Measurements from ENCODE around the gene MOCS1. TPM values are rescaled to one million over a fixed set of nuclear protein-coding genes. Genes with fewer than 3 reads are reported as not detected.

Gene MOCS1
- total RNA-seq, 2 donors from 2014 or later: 26.2 to 29.4 TPM

DNA sequence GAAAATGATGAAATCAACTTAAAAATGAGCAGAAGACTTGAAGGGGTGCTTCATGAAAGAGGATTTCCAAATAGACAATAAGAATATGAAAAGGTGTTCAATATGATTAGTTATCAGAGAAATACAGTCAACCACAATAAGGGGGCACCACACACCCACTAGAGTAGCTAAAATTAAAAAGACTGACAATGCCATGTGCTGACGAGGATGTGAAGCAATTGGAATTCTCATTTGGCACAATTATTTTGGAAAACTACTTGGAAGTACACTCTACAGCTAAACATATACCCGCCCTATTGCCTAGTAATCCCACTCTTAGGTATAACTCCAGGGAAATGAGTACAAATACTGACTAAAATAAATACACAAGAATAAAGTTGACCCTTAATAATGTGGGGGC is 45.0 kb downstream of the MOCS1 start:
- no peak for DNase-seq
- ATAC-seq: no peak
- intact Hi-C loops (cut with DNase I): no loop called here

DNA sequence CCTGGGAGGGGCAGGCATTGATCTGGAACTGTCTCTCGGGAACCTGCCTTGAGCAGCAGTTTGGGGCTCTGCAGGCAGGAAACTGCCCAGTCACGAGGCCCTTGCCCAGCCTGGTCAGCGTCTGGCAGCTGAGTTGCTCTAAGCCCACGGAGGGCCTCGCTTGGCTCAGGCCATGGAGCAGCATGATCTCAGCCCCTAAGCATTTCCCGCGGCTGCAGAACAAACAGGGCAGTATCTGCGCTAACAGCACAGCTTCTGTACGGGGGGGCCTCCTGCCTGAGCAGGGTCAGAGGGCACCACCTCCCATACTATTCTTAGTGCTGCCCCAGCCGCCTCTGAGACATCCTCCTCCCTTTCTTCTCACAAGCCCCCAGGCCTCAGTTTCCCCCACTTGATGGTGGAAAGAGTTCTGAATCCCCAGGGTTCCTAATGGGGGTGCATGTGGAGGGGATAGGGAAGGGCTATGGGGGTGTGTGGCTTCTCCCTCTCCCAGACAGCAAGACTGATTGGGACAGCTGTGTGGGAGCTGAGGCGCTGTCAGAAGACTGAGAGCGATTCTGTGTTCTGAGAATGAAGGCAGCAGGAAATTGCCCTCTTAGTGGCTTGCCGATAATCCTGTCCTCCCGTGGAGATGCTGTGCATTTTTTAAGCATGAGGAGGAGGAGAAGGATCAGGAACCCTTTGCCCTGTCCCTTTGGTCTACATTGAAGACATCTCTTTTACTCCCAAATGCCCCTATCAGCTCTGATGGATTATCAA is 46.4 kb downstream of the MOCS1 start:
- intact Hi-C loops (cut with DNase I): no loop called here
- DNase-seq (peak; percentile 91), ATAC-seq (peak; percentile 92 to 97)

DNA sequence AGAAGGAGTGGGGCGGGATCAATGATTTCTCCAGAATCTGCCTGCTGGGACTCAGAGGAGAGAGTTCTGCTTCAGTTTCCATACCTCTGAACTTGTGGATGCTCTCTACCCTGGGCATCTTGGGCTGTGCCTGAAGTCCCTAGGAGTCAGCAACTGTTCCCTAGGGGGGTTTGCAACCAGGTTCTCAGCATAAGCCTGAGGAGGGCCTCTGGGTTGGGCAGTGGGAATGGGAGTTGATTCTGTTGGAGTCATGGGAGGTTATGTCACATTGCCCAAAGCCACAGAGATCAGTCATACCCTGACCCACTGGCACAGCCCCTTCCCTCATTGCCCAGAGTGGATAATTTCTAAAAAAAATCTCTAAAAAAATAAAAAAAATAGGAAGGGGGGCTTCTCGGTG is 47.4 kb downstream of the MOCS1 start:
- intact Hi-C loops (cut with DNase I): no loop called here
- DNase-seq (no peak), ATAC-seq (no peak)

DNA sequence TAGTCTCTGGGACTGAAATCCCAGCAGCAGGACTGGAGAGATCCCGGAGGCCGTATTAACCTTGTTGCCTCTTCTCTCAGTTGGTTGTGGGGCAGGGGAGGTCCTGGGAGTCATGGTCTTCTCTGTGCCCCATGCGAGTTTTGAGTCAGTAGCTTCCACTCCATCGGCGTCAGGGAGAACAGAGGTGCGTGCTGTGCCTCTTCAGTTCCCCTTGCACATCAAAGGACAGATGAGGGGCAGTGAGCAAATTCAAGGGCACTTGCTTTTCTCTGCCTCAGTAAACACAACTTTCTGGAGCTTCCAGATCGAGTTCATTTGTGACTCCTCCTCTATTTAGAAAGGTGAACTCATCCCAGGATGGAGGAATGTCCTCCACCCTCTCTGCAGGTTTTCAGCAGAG is 48.6 kb downstream of the MOCS1 start:
- ATAC-seq: no peak
- intact Hi-C loops (cut with DNase I): no loop called here

DNA sequence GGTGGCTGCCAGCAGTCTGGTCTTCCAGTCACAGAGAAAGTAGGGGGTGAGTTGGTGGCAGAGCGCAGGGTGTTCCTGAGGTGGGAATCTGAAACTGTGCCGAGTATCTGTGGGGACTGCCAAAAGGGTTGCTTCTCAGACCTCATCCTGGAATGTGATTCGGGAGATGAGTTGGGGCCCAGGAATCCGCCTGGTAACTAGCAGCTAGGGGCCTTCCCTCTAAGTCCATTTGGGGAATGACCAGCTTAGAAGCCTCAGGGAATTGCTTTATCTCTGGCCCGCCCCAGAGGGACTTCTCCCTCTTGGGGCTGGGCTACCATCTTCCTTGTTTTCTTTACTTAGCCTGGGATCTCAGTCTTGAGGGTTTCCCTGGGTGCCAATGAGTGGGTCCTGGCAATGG is 49.6 kb downstream of the MOCS1 start:
- DNase-seq: no peak
- ATAC-seq: no peak
- intact Hi-C loops (cut with DNase I): no loop called here

More for the DNA sequence above, 48.6 kb downstream of the MOCS1 start:
- no peak for DNase-seq

DNA sequence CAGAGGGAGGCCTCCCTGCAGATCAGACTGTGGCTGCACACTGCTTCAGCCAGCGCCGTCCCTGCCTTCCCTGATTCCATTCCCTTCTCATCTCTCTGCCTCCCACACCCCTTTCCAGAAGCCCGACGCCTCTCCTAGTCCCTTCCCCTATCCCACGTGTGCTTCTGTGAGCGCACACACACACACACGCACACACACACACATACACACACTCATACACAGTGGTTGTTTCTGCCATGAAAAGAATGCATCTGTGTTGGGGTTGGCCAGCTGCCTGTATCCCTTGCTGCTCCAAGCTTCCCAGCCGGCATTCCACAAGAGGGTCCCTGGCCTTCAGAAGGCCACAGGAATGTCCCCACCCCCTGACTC is 51.7 kb downstream of the MOCS1 start:
- DNase-seq: peak; percentile 74

DNA sequence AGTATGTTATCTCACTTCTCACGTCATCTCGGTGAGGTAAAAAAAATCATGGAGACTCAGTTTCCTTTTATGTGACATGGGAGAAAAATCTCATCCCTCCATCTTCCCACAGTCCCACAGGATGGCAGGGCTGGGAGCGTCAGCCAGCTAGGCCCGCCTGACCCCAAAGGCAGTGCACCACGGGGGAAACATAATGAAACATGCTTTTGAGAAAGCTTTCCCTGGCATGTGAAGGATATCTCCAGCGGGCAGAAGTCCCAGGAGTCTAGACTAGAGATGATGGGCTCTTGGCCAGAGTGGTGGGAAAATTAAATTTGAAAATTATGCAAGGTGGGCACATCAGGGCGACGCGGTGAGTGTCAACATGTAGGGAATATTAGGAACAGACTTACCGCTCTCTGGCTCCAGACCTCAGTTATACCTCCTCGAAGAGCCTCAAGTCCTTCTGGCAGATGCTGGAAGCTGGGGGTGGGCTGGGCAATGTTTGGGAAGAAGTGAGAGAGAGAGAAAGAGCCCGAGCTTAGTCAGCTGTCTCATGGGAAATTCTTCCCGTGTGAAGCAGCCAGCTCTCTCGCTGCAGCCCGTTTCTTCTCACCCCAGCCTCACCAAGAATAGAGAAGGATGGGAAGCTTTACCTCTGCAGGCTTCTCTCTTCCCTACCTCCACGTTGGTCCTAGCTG is 52.3 kb downstream of the MOCS1 start:
- ATAC-seq: peak; percentile 45 to 59
- intact Hi-C loops (cut with DNase I): no loop called here
- no peak for DNase-seq

More for the DNA sequence above, 51.7 kb downstream of the MOCS1 start:
- ATAC-seq: peak; percentile 74
- intact Hi-C loops (cut with DNase I): no loop called here

DNA sequence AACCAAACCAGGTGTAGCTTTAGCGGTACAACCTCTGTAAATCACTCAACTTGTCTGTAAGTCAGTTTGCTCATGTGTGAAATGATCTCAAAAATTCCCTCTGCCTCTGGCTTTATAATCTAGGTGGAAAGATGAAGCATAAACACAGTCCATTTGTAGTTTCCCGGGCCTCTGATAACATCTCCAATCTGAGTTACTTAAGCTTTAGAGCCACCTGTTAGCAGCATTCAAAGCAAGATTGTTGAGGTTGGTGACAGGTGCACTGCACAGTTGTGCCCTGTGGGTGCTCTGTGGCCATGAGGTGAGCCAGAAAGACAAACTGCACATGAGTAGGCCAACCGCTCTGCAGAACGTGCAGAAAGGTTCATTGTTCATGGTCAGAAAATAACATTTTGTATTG is 53.7 kb downstream of the MOCS1 start:
- intact Hi-C loops (cut with DNase I): no loop called here
- ATAC-seq (no peak), DNase-seq (no peak)

DNA sequence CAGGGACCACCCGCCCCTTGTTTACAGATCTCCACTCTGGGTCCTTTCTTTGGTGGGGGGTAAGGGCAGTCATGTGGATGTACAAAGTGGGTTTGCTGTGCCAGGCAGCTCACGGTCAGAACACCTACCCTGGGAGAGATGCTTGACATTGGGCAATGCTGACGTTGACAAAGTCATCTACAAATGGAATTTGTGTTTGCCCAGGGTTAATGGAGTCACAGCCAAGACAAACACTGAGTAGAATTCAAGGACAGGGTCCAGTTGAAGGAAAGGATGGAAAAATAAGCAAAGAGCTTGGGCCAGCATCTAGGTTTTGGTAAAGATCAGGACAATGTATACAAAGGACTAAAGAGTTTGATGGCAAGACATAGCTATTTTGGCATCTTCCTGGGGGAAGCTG is 54.7 kb downstream of the MOCS1 start:
- DNase-seq: no peak
- intact Hi-C loops (cut with DNase I): no loop called here
- ATAC-seq: no peak

DNA sequence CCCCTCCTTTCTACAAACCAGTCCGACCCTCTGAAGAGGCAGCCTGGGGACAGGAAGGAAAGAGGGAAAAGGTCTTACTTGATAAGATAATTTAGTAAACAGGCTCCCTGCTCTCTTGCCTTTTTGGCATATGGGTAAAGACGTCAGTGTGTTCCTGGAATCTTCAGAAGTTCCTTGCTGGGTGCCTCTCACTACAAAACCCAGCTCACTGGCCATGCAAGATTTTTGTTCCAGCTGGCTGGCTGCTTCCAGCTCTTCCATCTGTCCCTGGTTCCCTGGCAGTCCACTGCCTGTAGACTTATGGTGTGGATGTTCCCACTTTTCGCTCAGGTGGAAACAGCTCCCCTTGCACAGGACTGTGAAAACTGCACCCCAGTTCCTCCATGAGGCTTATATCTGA is 57.4 kb downstream of the MOCS1 start:
- intact Hi-C loops (cut with DNase I): no loop called here
- no peak for DNase-seq
- ATAC-seq: peak in 1 of 2 donors; percentile 27

DNA sequence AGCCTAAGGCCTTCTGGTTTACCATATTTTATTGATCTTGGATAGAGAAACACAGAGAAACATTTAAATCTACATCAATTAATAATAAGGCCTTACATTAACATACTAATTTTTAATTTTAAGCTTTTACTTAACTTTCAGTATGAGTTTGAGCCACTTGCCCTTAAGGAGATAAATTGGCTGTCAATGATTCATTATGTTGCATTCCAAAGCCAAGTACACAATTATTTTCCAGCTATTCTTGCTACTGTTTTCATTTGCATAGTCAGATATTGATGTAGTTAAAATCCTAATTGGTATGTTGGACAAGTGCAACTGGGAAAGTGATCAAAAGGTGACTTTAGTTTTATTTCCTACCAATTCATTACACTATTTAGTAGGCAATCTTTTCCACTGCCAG is 58.2 kb downstream of the MOCS1 start:
- no peak for DNase-seq
- no peak for ATAC-seq
- intact Hi-C loops (cut with DNase I): no loop called here

DNA sequence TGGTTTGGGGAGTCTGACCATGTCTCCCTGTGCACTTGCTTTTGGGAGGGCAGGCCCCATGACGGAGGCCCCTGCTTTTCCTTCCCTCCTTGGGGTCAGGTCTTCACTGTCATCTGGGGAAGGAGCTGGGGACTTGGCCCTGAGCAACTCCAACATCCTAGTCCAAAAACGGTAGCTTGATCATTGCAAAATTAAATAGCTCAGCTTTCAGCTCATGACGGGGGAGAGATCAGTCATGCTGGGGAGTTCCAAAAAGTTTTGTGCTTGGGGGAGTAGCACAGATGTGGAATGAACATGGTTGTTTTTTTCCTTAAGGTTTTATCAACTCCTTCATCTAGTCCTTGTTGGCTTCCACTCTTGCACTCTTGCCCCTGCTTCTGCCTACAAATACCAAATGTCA is 60.8 kb downstream of the MOCS1 start:
- intact Hi-C loops (cut with DNase I): no loop called here
- no peak for ATAC-seq

DNA sequence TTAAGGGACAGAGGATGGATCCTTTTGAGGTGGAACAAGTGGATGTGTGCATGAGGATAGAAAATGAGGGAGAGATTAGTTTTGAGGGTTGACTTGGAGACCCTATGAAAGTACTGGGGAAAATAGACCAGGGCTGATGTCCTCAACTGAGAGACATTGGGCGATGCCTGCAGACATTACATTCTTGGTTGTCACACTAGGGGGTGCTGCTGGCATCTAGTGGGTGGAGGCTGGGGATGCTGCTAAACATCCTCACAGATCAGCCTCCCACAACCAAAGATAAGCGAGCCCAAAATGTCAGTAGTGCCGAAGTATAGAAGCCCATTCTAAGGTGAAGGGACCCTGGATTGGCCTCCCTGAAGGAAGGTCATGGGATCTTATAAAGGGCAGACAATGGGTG is 63.3 kb downstream of the MOCS1 start:
- ATAC-seq (no peak), DNase-seq (no peak)
- intact Hi-C loops (cut with DNase I): no loop called here

More for the DNA sequence above, 60.8 kb downstream of the MOCS1 start:
- no peak for DNase-seq

DNA sequence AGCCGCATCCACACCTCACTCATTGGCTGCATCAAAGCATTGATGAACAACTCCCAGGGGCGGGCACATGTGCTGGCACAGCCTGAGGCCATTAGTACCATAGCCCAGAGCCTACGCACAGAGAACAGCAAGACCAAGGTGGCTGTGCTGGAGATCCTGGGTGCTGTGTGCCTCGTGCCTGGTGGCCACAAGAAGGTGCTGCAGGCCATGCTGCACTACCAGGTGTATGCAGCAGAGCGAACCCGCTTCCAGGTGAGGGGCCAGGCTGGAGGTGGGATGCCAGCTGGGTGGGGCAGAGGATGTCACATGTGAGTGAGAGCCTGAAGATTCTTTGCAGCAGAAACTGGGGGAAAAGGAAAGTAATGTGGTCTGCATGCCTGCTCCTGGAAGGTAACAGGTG is 66.7 kb downstream of the MOCS1 start:
- DNase-seq: no peak
- ATAC-seq: no peak
- intact Hi-C loops (cut with DNase I): no loop called here

DNA sequence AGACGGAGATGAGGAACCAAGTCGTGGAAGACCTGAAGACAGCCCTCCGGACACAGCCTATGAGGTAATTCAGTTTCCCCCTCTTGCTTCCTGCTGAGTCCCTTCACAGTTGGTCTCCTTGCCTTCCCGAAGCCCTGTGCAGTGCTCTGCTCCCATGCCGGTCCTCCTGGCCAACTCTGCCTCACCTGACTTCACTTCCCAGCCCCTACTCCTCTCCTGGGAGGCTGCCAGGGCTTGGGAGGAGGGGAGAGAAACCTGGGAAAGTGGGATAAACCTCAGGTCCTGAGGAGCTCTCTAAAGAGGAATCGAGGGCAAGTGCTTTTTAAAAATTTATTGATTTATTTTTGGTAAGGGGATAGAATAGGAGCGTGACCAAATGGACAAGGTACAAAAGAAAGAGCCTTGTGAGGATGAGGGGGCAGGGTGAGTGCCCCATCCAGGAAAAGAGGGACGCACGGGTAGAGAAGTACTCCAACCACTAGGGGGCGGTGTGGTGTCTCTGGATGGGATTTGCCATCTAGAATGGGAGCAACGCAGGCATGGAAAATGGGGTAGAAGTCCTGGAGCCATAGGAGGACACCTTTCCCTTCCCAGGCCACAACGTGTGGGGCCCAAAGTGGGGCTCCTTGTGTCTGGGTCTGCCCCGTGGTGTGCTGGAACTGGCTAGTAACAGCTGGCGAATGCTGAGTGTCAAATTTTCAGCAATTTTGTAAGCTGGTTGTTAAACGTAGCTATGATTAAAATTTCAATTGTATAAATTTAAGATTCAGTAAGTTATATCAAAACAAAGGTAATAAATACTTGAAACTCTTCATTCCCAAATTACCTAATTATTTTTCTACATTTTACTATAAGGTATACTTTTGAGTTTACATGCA is 69.0 kb downstream of the MOCS1 start:
- ATAC-seq (peak; percentile 39 to 72), DNase-seq (peak; percentile 83)
- intact Hi-C loops (cut with DNase I): no loop called here

DNA sequence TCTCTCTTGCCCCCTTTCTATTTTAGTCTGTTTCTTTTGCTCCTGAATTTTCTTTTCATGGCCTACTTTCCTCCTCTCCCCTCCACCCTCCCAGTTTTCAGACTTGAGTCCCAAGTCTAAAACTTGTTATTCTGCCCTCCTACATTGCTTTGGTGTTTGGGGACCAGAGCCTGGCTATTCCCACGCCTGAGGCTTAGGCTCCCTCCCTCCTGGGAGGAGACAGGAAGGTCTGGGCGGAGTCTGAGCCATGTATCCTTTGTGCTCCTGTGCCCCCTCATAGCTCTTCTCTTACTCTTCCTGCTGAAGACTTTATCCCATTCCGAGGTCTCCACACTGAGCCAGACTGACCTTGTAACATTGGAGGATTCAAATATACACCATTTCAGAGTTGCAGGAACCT is 72.6 kb downstream of the MOCS1 start:
- peak in 1 of 2 donors; percentile 53 for ATAC-seq
- intact Hi-C loops (cut with DNase I): no loop called here
- DNase-seq: no peak

DNA sequence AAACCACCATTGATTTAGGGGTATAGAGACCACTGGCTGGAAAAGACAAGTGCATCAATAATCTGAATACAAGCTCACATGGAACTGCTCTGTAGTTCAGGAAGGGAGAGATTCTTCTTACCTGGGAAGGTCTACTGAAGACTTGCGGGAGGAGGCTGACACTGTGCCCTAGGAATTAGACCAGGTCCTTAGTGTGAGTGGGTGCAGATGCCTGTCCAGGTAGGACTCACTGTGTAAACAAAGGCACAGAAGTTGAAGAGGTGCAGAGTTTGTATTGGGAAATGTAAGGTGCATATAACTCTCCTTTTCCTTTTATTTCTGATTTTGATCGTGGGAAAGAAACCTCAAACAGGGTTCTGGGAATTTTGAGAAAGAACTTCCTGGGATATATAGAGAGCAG is 75.2 kb downstream of the MOCS1 start:
- intact Hi-C loops (cut with DNase I): no loop called here
- ATAC-seq: no peak
- no peak for DNase-seq

DNA sequence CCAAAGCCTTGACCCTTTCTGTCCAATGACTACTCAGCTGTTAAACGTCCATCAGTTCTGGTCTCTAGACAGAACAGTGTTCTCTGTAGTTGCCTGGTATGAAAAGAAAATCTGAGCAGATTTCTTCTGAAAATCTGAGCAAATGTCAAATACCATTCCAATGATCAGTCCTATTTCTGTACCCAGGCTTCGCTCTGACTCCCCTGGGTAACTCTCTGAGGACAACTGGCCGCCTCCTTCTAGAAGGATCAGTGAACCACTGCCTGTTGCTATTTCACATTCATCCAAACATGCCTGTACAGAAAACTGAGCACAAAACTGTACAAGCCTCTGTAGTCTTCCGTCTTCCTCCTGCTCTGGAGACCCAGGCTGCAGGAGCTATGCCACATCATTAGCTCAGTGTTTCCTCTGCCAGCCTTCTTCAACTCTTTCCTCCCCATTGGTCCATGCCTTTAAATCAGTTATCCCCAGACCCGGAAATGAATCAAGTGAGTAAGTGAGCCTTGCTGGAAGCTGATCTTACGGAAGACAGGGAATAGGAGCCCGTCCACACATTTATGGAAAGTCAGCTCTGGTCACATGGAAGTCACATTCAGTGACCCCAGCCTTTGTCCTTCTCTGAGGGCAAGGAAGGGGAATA is 78.8 kb downstream of the MOCS1 start:
- intact Hi-C loops (cut with DNase I): no loop called here
- no peak for DNase-seq
- peak in 1 of 2 donors; percentile 70 for ATAC-seq
